ENCODE measurements around the gene BLOC1S1.

Gene BLOC1S1

DNA sequence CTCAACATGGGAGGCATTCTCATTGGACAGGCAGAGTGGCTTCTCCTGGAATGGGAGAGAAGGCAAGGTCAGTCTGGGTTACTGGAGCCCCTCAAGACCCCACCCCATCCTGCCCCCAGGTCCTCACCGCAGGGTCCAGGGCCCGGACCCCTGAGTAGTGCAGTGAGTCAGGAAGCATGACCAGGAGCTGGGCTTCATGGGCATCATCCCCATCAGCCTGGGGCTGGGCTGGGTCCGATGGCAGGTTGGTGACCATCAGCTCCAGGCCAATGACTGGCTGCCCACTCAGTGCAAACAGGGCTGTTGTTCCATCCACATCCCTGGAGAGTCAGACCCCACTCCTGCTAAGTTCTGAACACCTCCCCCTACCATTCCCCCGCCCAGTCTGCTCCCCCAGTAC lies 21.2 kb upstream of the BLOC1S1 start:
- DNase-seq (ENCODE audit: low read depth in 2 of 2) = no peak

DNA sequence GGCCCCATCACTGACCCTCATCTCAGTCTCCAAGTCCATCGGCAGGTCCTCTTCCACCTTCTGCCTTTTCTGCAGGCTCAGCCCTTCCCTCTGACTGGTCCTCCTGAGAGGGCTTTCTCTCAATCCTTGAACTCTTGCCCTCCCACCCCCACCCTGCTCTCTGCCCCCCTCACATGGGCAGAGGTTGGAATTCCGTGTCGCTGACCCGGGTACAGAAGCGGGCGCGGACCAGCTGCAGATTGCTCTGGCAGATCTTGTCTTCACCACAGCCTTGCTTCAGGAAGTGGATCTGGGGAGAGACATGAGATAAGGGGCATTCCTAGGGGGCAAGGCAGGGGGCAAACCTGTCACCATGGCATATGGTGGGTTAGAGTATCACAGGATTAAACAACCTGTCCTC lies 20.5 kb upstream of the BLOC1S1 start:
- no peak for DNase-seq (ENCODE audit: low read depth in 2 of 2)

DNA sequence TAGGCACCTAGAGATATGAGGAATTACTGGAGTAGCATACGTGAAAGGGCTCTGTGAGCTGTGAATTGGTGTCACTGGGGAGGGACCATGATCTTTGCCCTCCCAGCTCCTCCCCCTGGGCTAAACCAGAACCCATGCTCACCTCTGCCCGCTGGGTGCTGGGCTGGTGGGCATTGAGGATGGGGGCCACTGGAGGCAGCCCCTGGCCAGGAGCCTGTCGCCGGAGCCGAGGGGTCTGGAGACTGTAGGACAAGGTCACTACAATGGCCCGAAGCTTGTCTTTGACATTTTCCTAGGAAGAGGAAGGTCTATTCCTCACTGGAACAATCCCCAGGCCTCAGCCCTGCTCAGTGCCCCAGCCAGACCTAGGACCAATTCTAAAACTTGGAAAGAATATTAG lies 19.7 kb upstream of the BLOC1S1 start:
- no peak for DNase-seq (ENCODE audit: low read depth in 2 of 2)

- no peak for DNase-seq (ENCODE audit: low read depth in 2 of 2)
These were observed 18.9 kb upstream of the BLOC1S1 start for GRCh38 chr12:55696796-55697462.

DNA sequence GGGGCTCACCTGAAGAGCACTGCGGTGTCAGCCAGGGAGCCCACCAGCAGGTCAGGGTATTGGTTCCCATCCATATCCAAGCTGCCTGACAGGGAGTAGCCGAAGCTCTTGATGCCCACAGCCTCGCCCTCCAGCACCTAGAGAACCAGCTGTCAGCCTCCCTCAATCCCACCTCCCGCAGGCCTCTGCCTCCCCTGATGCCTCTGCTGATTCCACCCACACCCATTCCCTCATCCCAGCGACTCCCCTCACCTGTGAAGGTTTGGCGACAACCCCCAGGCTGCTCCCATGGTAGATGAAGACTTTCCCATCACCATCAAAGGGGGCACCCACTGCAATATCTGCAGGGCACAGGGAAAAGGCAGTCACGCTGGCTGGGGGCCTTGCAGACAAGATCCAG lies 18.2 kb upstream of the BLOC1S1 start:
- no peak for DNase-seq (ENCODE audit: low read depth in 2 of 2)

DNA sequence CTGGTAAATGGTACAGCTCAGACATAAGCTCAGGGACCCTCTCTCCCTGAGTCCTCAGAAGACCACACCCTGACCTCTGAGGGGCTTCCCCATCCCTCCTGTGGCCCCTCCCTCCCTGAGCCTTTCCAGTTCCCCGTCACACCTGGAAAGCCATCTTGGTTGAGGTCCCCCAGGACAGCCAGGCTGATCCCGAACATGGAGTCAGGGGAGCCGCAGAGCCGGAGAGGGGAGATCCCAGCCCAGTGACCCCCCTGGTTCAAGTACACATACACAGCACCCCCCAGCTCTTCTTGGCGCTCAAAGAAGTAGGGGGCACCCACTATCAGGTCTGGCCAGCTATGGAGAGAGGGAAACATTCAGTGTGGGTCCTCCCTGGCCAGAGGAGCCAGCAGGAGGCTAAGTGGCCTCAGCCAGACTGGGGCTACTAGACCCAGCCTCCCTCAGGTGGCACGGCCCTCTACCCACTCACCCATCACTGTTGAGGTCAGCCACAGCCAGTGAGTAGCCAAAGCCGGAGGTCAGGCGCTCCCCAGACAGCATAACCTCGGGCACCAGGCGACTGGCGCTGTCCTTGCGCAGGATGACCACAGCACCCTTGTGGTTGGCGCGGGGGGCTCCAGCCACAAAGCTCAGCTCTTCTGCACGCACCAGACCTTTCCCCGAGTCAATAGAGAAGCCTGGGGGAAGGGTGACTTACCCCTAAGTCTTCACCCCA lies 17.4 kb upstream of the BLOC1S1 start:
- DNase-seq (ENCODE audit: low read depth in 2 of 2) = no peak

DNA sequence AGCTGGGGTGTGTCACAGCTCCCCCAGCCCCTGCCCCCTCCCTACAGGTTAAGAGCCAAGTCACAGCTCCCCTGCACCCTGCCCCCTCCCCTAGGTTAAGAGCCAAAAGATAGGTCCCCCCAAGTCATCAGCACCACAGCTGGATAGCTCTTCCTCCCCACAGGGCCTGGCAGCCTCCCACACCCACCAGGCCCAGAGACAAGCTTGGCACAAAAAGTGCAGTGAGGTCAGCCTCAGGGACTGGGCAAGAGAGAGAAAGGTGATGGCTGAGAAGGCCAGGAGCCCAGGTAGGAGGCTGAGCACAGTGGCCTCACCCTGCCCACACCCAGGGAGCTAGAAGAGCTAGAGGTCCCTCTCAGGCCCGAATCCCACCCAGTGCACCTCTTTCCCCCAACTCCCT lies 16.9 kb upstream of the BLOC1S1 start:
- no peak for DNase-seq (ENCODE audit: low read depth in 2 of 2)

DNA sequence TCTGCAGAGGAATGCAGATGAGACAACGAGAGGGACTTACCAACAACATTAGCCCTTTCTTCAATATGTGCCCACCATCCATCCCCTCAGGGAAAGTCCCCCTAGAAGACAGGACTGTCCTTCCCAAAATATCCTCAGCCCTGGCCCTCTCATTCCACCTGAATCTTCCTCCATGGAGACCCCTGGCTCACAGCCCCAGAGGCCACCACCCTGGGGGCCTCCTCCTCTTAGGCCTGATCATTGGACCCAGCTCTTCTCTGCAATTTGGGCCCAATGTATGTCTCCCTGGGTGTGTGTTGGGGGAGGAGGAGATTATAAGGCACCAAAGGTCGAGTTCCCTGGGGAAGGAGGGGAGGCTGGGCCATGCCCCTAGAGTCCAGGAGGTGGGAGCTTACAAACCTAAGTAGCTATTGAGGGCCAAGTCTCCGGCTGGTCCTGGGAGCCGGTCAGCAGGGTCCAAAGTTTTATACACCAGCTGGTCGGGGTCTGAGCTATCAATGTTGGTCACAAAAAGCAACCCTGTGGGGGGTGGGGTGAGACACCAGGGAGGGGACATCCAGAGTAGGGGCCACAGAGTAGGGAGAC lies 16.3 kb upstream of the BLOC1S1 start:
- DNase-seq (ENCODE audit: low read depth in 2 of 2) = no peak

DNA sequence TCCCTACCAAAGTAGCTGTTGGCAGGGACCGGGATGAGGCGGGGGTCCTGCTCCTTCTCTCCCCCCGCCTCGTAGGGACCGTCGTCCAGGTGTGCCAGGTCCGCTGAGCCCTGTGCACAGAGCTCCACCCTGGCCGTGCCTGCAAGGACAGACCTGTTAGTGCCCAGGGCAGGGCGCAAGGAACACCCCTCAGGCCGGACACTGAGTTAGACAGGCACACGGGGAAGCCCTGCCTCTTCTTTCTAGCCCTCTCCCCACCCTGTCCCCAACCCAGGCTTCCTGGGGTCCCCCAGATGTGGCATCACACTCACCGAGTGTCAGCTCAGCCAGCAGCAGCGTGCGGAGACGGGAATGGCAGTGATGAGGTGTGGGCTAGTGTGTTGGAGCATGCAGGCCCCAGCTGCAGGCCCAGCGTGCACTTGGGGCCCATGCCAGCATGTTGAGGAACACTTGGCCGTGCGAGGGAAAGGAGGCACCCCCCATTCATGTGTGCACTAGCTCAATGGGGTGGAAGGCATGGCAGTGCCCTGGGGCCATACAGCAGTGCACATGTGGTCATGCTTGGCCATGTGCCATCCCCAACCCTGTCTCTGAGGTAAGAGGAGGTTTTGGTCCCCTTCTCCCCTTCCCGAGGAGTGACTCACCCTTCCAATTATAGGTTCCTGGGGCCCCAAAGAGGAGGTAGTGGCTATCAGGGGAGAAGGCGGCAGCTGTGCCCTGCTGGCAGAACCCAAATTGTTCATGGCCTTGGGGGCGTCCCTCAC lies 15.4 kb upstream of the BLOC1S1 start:
- no peak for DNase-seq (ENCODE audit: low read depth in 2 of 2)

- DNase-seq (ENCODE audit: low read depth in 2 of 2) = no peak
These were observed 13.0 kb upstream of the BLOC1S1 start for GRCh38 chr12:55702861-55703260.

DNA sequence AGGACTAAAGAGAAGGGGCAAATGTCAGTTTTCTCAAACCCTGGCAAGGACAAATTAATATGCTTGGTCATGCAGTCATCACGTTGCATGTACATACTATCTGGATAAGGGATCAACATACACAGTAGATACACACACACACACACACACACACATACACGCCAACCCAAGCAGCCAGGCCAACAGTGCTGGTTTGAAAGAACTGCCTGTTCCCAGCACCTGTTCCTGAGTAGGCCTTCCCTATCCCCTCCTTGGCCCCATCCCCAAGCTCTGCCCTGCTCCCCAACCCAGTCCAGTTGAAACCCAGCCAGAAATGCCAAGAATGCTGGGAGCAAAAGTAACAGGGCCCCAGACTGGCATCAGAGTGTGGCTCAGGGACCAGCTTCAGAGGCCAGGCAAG lies 12.6 kb upstream of the BLOC1S1 start:
- no peak for DNase-seq (ENCODE audit: low read depth in 2 of 2)

- no peak for DNase-seq (ENCODE audit: low read depth in 2 of 2)
These were observed 11.7 kb upstream of the BLOC1S1 start for GRCh38 chr12:55703901-55704761.

DNA sequence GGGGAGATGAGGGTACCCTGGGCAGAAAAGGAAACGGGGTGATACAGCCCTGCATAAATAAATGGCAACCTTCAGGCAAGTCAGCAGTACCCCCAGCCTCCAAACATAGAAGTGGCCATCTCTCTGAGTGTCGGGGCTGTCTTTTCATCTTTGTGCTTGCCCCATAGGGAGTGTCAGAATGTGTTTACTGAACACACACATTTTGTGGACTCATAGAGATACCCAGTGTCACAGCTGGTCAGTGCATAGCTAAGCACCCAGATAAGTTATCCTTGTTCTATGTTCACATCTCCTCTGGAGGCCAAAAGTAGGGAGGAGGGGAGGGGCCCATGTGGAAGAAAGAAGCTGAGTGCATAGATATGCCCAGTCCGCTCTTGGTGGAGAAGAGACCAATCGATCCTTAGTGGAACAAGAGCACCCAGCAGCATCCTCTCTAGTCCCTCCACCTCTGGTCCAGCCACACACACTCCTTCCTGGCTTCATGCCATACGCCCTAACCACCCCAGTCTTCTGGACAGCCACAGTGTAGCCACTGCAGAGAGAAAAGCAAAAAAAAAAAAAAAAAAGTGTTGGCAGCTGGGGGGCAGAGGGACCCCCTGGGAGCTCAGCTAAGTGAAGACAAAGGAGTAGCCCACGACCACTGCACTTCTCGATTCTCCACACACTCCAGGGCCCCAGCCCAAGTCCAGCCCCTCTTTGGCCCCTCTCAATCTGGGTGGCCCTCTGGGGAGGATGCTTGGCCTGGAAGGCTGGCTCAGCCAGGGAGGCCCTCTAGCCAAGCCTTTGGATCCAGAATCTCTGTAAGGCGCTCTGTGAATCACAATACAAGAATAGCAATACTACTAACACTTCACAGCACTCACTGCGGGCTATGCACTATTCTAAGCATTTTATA lies 10.8 kb upstream of the BLOC1S1 start:
- no peak for DNase-seq (ENCODE audit: low read depth in 2 of 2)

DNA sequence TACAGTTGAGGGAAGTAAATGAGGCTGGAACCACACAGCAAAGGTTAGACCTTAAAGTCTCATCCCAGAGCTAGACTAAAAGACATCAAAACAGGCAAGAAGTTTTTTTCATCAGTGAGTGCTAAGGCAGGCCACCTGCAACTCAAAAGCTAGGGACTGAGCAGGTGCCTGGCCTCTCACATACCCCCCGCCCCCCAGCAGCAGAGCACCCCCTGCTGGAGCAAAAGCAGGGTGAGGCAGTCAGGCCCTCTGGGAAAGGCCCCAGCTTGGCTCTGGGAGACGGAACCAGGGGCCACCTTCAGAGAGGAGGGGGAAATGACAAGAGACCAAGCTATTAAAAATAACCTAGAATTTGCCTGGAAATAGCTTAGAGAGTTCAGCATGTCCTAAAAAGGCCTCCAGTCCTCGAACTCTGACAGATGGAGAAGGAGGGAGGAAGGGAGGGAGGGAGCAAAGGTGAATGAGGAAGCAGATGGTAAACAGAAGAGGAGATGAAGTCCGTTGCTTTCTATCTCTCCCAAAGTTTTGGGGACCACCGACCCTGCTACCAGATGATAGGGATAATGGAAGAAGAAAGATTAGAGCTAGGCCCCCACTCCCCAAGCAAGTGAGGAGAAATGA lies 10.0 kb upstream of the BLOC1S1 start:
- DNase-seq (ENCODE audit: low read depth in 2 of 2) = no peak

DNA sequence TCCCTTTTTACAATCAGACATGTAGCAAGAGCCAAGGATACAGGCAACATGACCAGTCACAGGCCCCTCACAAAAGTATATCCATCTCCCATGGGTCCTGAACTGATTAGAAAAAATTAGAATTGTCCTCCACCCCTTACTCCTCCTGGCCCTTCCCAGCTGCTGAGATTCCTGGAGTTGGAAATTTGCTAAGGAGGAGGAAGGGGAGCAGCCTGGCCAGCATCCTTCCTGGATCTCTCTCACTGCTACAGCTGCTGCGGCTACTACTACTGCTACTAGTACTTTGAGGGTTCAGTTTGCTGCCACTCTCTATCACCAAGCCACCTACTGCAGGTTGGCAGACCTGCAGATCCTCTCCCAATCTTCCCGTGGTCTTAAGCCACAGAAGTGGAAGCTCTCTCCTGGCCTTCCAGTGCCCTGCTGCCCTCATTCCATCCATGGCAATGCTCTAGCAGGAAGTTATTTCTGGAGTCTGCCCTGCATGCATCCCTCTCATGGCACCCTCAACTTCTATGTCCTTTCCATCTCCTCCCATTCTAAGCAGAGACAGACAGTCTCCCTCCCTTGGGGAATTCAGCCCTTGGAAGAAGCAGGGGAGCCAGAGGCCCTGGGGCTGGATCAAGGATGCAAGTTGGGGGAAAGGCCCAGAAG lies 9.2 kb upstream of the BLOC1S1 start:
- DNase-seq (ENCODE audit: low read depth in 2 of 2) = no peak

DNA sequence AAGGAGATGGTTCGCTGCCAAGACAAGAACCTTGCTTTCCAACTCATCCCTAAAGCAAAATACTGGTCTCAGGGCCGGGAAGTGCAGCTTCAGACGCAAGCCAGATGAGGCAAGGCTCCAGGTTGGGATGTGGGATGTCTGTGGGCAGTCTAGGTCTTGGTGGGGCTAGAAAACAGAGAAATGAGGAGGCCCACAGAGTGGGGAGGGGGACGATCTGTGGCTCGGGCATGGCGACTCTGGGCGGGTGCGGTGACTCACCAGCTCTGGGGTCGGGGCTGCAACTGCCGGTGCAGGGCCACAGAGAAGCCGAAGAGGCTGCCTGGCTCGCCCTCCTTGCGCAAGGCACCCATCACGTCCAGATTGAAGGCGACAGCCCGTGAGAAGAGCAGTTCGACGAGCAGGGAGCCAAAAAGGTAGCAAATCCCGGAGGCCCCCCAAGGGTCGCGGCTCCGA lies 8.6 kb upstream of the BLOC1S1 start:
- DNase-seq (ENCODE audit: low read depth in 2 of 2) = no peak

GRCh38 chr12:55707841-55708694 lies 7.8 kb upstream of the BLOC1S1 start, which contains the start of gene ITGA7:
Gene ITGA7, minus strand, starts transcription at chr12:55707904. Its CDS starts 222 bp downstream, at chr12:55707682.
- DNase-seq (ENCODE audit: low read depth in 2 of 2) = no peak

DNA sequence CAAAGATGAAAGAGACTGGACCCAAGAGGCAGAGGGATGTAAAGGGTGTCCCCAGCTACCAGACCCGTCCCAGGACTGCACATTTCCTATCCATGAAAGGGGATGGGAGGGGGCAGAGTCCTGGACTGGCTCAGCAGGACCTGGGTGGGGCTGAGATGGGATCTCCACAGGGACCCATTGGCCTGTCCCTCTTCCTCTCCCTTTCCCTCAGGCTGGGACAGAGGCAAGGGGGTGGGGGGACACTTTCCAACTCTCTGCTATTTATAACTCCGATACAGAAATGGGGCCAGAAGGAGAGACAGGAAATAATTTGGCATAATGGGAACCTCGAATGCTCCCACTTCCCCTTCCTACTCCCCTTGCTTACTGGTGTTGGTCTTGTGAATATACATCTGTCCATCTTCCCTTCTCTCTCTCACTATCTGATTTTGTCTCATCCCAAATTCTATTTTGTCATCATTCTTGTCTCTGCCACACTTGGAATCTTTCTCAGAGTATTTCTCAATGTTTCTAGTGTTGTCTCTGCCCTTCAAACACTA lies 7.1 kb upstream of the BLOC1S1 start:
- no peak for DNase-seq (ENCODE audit: low read depth in 2 of 2)

Data from fibroblast of skin of left biceps (primary cell).